Measurements from ENCODE around the gene MYO3B.

DNA sequence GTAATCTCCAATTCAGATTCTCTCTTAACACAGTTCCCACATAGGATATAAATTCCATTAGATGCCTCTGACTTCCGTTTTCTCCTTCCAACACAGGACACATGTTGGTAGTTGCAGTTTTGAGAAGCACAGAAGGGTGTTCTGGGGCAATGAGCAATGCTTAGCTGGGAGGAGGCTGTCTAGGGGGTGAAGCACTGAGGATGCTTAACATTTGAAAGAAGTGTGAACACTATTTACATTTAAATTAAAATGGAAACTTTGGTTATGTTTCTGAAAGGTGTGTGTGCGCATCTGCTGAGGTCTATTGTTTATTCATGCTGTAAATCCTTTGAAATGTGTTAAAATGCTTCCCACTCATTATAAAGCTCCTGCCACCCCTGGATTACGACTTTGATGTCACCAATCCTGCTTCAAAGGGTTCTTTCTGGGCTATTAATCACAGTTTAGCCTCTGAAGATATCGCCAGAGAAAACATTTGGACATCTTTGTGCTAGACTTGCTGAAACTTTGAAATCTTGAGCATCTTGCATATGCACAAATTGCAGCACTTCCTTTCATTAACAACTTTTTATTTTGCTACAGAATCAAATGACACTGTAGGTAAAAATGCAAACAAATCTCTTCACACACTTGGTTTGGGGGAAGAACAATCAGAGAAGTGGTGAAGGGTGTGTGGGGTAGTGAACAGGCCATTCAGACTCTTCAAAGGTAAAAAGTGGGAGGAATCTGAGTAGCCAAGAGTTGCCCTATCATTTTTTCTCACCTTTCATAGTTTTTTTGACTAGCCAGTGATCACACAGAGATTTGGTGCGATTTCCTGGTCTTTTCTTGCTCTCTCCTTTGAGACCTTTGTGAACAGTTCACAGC is 258.4 kb downstream of the MYO3B start:
- TF ChIP-seq POLR2AphosphoS5 (IDR thresholded peaks at IDR 0.05; ENCODE audit: low read depth, low read length) (no peak), MAFK (IDR thresholded peaks at IDR 0.05; ENCODE audit: low read depth, low read length) (no peak), CTCF (IDR thresholded peaks at IDR 0.05; ENCODE audit: control extremely low read depth in 1 of 3, insufficient read depth in 1 of 3, low read depth in 1 of 3, low read length in 3 of 3) (no peak), MAX (IDR thresholded peaks at IDR 0.05) (no peak), EP300 (IDR thresholded peaks at IDR 0.05; ENCODE audit: borderline replicate concordance in 1 of 2, low read depth in 2 of 2, low read length in 2 of 2) (no peak), JUN (IDR thresholded peaks at IDR 0.05; ENCODE audit: low read depth, low read length) (no peak), BCL11A (IDR thresholded peaks at IDR 0.05; ENCODE audit: low read depth in 2 of 2, low read length in 2 of 2) (no peak), SRF (IDR thresholded peaks at IDR 0.05; ENCODE audit: low read depth, low read length) (no peak), EZH2 (IDR thresholded peaks at IDR 0.05; ENCODE audit: low read depth, low read length, severe bottlenecking) (no peak), CREB1 (IDR thresholded peaks at IDR 0.05) (no peak), POLR2A (IDR thresholded peaks at IDR 0.05; ENCODE audit: control extremely low read depth in 1 of 2, low read depth in 2 of 2, low read length in 2 of 2) (no peak)
